A172 (cell line): Measurements from ENCODE around the gene CXorf49B. TPM values are rescaled to one million over a fixed set of nuclear protein-coding genes. Genes with fewer than 3 reads are reported as not detected.
A peak's percentile ranks its signal among the peaks of the same experiment; 100 is the strongest.
"Not testable (repeated sequence)": the region's sequence is repeated elsewhere in the genome, so short reads cannot be mapped to it uniquely, and the experiment has no call there.

Experiments
- DNase-seq: peaks from one replicate; pipeline ENCODE4 v3.0.0-alpha.2; 2015; ENCODE audit warnings: low spot score
- total RNA-seq: library from RNA; depleted of rRNA; stranded (reverse); fragments of >200 nt; shearing (Covaris generic); gene quantifications from 2 replicates; pipeline ENCODE4 v1.2.3, GENCODE V29; 2014; rRNA removed

Gene CXorf49B
- total RNA-seq = not detected in 2 replicates

- not testable (repeated sequence) for DNase-seq
Measured at GRCh38 chrX:71763049-71763448, at the start of gene CXorf49B. Gene CXorf49B, plus strand, starts transcription at chrX:71763349. Its CDS starts 75 bp downstream, at chrX:71763424.

GRCh38 chrX:71714064-71714463 is 49.1 kb upstream of the CXorf49B start:
- DNase-seq = not testable (repeated sequence)

GRCh38 chrX:71715551-71715950 is 47.6 kb upstream of the CXorf49B start:
- not testable (repeated sequence) for DNase-seq

- DNase-seq = not testable (repeated sequence)
Measured at GRCh38 chrX:71716323-71716722, 46.8 kb upstream of the CXorf49B start.

GRCh38 chrX:71718185-71718584 is 45.0 kb upstream of the CXorf49B start, which contains the start of gene CXorf49:
Gene CXorf49, minus strand, starts transcription at chrX:71718285. Its CDS starts 134 bp downstream, at chrX:71718151.
- not testable (repeated sequence) for DNase-seq

- DNase-seq = not testable (repeated sequence)
Measured at GRCh38 chrX:71719195-71719594, 44.0 kb upstream of the CXorf49B start.

- not testable (repeated sequence) for DNase-seq
Measured at GRCh38 chrX:71720289-71720886, 42.8 kb upstream of the CXorf49B start.

GRCh38 chrX:71760688-71761281 is 2.4 kb upstream of the CXorf49B start:
- DNase-seq = not testable (repeated sequence)

GRCh38 chrX:71764832-71765231 is 1.7 kb downstream of the CXorf49B start:
- not testable (repeated sequence) for DNase-seq

- not testable (repeated sequence) for DNase-seq
Measured at GRCh38 chrX:71765613-71766012, 2.5 kb downstream of the CXorf49B start.

GRCh38 chrX:71767134-71767533 is 4.0 kb downstream of the CXorf49B start:
- not testable (repeated sequence) for DNase-seq

- DNase-seq = not testable (repeated sequence)
Measured at GRCh38 chrX:71778322-71778721, 15.2 kb downstream of the CXorf49B start.

- DNase-seq = not testable (repeated sequence)
Measured at GRCh38 chrX:71782225-71782949, 19.2 kb downstream of the CXorf49B start.

GRCh38 chrX:71782950-71783299 is 19.8 kb downstream of the CXorf49B start:
- DNase-seq = not testable (repeated sequence)

GRCh38 chrX:71783569-71784347 is 20.6 kb downstream of the CXorf49B start:
- DNase-seq = not testable (repeated sequence)

- DNase-seq = not testable (repeated sequence)
Measured at GRCh38 chrX:71784348-71784983, 21.3 kb downstream of the CXorf49B start.

- DNase-seq = not testable (repeated sequence)
Measured at GRCh38 chrX:71806450-71806849, 43.3 kb downstream of the CXorf49B start.

GRCh38 chrX:71809886-71810285 is 46.7 kb downstream of the CXorf49B start:
- DNase-seq = peak; percentile 71

- no peak for DNase-seq
Measured at GRCh38 chrX:71814123-71814912, 51.2 kb downstream of the CXorf49B start.

GRCh38 chrX:71815121-71815905 is 52.2 kb downstream of the CXorf49B start:
- no peak for DNase-seq
